GM18517 (cell line): ENCODE data around the gene ATG12.
A peak's percentile ranks its signal among the peaks of the same experiment; 100 is the strongest.
"Not testable (repeated sequence)": the region's sequence is repeated elsewhere in the genome, so short reads cannot be mapped to it uniquely, and the experiment has no call there.

Experiments
- ATAC-seq: cut with Tn5 transposase; IDR thresholded peaks from one replicate; pipeline ENCODE4 v1.9.1; 2021; ENCODE audit warnings: mild to moderate bottlenecking, moderate library complexity; ENCODE audit not compliant: unreplicated experiment

ATG12 gene

DNA sequence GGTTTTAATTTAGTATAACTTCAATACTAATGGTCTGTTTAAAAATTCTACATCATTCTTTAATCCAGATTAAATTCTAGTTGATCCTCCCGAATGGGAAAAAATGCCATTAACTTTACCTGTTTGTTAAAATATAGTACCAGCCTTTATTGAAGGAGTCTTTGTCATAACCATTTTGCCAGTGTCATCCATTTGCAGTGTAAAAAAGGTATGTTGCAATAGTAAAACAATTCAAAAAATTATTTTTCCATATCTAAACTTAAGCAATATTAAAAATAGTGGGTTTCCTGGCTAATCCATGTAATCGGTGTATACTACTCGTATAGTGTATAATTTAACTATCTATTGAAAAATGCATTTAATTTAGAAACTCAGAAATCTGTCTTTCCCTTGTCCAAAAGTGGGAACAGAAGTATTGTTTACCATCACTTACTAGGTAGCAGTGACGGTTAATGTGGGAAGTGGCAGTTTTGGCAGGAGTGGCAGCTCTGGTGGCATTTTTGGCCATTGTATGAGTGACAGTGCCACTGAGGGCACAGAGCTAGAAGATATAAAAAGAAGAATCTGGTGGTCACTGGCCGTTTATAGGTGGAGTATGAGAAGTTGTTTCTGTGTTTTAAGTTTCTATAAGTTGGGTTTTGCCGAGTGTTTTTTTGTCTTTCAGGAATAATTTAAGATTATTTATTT lies 2.2 kb upstream of the ATG12 start:
- no peak for ATAC-seq

DNA sequence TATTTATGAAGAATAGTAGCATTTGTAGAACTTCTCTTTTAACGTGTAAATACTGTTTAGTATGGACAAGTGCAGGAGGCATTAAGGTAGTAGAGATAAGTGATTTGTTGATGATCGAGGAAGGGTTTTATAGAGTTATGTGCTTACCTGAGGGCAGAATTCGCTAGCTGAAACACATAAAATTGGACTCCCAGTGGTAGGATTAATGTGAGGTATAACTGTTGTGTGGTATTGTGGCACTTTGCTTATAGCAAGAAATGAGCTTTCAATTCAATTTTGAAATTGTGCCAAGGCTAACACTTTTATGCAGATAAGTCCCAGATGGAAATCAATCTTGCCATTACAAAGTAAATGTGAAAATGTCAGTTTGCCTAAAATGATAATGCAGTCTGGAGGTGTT lies 1.6 kb upstream of the ATG12 start:
- ATAC-seq = no peak

DNA sequence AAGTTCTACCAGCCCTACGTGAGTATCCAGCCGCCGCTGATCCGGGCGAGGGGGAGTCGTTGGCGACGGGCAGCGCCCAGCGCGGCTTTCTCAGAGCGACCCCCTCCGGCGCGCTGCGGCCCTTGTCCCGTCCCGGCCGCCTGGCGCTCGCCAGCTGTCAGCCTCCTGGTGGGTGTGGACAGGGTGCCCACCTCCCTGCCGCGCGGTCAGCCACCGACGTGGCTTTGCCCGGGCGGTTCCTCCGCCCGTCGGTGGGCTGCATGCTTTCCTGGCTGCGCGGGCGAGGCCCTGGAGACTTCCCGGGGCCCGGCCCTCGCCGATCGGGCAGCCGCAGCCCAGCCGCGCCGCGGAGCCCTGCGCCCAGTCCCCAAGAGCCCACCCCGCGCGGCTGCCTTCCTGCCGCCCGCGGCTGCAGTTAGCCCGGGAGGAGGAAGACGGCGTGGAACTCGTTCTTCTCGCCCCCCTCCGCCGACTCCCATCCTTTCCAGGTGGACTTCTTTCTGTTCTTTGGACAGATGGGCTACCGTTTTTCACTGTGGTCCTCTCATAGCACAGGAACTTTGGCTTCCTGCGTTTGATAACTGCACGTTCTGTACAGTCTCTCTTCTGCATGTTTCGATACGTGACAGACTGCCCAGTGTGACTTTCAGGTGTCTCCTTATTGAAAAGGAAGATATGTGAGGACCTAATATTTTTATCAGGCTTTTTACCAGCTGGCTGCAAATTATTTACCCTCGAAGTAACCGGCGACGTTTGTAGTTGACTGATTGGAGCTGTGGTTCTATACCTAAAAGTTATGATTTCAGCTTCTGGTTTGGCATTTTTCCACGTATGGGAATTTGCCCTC lies 947 bp upstream of the ATG12 start:
- peak; percentile 30 for ATAC-seq

DNA sequence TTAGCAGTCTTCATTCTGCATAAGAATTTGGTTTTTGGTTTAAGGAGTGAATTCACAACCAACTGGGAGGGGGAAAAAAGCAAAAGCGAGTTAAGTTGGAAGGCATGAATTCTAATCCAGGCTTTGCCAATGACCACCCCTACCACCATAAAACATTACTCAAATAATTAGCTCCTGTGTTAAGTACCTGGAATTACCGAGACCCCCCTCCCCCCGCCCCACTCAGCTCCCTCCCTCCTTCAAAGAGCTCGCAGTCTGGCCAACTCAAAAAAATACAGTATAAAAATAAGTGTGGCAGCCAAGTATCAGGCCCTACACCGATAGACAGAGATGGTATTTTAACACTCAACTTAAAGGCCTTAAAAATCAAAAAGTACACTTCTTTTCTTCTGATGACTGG lies 492 bp downstream of the ATG12 start:
- ATAC-seq = no peak

DNA sequence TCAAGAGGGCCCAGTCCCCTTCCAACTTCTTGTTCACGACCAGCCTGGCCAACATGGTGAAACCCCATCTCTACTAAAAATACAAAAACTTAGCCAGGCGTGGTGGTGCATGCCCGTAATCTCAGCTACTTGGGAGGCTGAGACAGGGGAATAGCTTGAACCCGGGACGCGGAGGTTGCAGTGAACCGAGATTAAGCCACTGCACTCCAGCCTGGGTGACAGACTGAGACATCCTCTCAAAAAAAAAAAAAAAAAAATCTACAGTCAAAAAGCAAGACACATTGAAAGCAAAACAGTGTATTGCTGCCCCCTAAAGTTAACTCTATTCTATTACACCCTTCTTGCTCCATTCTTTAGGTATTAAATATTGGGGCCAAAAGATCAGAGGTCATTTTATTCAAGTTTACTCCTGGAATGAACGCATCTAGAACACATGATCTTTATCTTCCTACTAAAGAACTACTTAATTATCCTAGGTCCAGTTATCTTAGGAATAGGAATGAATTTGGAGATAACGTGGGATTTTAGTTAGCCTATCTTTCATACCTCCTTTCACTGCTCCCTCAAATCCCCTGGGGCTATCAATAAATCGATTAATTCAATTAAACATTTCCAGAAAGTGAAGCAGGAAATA lies 2.4 kb downstream of the ATG12 start:
- ATAC-seq = peak; percentile 33

DNA sequence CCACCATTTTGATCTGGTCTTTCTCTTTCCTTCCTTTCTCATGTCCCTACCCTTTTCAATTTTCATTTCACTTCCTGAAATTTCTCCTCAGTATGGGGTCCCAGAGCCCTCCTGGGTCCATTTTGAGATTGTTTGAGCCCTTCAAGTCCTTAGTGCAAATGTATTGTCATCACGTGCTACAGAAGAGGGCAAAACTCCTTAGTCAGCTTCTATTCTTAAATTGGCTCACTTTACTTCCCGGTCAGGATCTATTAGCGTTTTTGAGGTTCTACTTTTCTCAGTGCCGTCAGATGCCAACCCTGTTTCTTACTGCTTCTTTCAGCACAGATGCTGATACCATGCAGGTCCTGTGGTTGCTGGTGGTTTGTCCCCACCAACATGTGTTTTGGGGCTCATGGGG lies 5.9 kb downstream of the ATG12 start:
- ATAC-seq = no peak

DNA sequence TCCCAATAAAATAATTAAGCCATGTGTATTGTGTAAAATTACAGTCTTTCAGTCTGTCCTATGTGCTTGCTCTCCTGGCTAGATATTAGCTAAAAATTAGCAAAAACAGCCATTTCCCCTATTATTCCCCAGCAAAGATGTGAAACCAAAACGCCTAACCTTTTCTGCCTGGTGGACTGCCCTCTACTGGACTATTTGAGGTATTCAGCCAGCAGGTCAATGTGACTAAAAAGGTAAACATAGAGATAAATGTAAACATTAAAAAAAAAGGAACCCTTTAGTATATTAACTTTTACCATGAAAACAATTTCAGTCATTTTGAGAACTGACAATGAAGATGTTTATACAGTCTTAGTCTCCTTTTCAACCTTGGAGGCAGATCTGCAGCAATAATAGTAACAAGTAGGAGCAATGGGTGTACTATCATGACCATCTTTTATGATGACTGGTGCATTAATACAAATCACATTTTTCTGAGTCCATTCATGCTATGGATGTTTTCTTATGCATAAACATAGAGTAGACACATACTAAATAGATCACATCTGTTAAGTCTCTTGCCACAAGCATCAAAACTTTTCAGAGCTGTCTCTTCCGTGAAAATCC lies 10.1 kb downstream of the ATG12 start:
- ATAC-seq = no peak

DNA sequence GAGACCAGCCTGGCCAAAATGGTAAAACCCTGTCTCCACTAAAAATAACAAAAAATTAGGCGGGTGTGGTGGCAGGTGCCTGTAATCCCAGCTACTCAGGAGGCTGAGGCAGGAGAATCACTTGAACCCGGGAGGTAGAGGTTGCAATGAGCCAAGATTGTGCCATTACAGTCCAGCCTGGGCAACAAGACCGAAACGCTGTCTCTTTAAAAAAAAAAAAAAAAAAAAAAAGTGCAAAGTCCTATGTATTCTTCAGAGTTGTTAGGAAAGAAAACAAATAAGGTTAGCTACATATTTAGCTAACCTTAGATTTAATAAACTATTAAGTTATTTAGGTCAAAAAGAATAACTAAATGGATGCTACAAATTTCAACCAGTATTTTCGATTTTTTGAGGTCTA lies 11.5 kb downstream of the ATG12 start:
- no peak for ATAC-seq

DNA sequence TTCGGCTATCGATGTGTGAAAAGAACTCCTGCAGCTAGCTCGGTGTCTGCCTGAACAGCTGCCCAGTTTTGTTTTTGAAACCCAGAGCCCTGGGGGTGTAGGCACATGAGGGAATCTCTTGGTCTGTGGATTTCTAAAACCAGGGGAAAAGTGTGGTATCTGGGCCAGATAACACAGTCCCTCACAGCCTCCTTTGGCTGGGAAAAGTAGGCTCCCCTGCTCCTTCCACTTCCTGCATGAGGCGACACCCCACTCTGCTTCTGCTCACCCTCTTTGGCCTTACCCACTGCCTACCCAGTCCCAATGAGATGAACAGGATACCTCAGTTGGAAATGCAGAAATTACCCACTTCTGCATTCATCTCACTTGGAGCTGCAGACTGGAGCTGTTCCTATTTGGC lies 15.4 kb downstream of the ATG12 start:
- no peak for ATAC-seq

DNA sequence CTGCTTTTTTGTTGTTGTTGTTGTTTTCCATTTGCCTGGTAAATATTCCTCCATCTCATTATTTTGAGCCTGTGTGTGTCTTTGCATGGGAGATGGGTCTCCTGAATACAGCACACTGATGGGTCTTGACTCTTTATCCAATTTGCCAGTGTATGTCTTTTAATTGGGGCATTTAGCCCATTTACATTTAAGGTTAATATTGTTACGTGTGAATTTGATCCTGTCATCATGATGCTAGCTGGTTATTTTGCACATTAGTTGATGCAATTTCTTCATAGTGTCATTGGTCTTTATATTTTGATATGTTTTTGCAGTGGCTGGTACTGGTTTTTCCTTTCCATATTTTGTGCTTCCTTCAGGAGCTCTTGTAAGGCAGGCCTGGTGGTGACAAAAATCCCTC lies 16.4 kb downstream of the ATG12 start:
- not testable (repeated sequence) for ATAC-seq

DNA sequence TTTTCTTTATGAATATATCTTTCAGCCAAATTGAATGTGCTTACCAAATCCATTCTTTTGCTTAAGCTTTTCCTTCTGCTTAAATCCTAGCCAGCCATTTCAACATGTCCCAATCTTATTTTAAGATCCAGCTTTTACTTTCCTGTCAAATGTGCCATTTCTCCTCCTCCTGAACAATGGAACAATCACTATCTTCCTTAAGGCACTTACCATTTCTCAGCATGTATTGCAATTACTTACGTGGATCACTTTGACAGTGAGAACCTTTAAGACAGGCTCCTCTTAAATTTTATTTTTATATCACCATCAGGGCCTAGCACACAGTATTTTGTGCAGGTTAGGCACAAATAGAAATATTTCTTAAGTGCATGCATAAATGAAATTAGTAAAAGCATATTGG lies 20.5 kb downstream of the ATG12 start:
- no peak for ATAC-seq

DNA sequence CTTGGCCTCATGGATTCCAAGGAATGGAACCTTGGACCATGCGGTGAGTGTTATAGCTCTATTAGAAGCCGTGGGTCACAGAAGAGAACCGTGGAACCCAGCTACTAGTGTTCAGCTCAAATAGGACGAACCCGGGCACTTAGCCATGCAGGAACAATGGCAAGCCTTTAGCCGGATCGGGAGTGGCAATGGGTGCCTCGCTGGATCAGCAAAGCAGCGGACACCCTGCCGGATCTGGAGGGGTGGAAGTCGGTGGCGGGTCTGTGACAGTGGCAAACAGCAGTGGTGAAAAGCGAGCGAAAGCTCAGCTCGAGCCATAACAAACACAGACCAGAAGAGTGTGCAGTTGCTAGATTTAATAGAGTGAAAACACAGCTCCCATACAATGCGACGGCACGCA lies 22.5 kb downstream of the ATG12 start:
- ATAC-seq = no peak

DNA sequence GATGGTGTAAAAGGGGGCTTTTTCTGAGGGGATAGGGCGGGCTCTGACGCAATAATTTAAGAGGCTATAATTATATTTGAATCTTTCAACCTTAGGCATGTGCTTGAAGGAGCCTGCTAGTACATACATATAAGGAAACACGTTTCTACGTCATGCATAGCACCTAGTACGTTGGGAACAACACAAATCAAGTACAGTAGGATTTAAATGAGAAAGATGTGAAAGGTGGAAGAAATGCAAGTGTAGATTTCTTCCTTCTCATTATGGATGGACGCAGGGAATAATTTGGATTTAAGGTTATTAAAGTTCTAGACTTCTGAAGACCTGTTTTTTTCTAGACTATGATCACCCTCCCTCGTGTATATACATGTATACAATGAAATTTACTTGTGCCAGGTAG lies 24.0 kb downstream of the ATG12 start:
- ATAC-seq = no peak

DNA sequence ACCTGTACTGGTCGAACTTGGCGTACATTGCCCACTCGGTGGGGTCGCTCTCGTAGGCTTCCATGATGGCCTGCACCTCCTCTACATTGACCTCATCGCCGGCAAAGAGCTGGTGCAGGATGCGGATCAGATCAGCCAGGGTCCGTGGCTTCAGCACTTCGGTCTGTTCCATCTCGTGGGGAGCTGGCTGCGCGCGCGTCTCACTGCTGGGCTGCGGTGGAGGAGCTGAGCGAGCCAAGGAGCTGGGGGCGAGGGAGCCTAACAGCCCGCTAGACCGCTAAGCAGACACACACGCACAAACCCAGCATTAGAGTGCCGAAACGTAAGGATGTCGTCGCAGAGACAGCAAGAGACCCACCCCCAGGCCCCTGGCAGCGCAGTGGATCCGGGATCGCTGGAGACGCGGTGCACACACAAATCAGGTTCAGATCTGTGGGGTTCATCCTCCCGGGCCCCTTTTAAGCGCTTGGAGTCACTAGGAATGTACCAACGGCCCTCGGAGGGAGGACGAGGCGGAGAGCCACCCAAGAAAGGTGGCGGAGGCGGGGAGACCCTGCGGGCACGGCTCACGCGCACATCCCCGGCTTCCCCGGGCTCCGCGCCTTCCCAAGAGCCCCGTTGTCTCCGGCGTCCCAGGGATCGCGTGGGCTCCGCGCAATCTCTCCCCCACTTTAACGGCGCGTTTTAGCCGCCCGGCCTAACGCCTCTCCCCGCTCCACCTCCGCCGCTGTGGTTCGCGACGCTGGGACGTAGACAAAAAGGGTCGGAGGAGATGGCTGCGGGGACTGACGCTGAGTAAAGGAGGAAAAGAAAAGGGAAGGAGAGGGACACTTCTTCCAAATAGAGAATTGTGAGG lies 24.9 kb downstream of the ATG12 start, which contains the start of gene CDO1:
Gene CDO1 (minus strand): TSS at position 434 of the 856 bp plus-strand sequence. CDS start 262 bp downstream, at position 172.
- ATAC-seq = no peak

DNA sequence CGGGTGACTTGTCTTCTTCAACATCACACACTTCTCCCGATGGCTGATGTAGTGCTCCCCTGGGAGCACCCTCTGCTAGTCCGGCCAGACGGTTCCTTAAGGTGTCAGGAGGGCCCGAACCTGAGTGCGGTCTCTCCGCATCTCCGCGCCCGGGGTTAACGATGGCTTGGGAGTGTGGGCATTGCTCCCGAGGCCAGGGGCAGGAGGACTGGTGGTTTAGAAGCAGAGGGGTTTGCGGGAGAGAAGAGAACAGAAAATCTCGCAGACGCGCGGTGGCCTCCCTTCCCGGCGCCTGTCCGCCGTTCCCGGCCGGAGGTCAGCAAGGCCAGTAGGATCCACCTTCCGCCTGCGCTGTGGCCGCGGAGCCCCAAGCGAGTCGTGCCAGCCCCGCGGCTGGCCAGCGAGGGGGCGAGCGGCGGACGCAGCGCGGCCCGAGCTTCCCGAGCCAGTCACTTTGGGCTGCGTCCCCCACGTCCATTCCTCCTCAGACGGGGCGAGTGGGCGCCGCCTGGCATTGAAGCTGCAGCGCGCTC lies 25.6 kb downstream of the ATG12 start:
- no peak for ATAC-seq

DNA sequence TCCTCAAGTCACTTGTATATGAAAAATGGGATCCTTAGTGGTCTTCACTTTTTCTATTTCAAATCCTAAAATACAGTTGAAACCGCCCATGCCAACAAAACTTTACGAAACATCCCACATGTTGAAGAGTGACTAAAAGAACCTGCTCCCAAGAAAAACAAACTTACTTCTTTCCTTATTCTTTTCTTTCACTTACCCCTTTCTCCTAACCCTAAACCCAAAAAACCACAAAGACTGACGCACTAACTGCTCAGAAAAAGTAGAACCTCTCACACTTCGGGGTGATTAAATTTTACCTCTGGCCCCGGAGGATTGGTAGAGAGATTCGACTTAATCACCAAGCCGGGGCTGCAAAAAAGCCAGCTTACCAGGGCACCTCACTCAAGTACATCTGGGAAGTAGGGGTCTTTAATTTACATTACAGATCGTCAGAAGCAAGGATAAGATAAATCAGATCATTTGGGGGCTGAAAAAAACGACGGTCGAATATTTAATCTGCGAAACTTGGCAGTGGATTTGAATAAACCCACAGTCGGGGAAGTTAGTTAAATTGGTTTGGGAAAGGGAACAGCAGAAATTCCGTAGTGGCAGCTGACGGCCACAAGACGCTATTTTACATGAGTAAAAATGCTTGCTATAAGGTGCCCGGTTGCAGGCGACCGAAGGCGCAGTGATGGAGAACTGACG lies 26.2 kb downstream of the ATG12 start:
- no peak for ATAC-seq

DNA sequence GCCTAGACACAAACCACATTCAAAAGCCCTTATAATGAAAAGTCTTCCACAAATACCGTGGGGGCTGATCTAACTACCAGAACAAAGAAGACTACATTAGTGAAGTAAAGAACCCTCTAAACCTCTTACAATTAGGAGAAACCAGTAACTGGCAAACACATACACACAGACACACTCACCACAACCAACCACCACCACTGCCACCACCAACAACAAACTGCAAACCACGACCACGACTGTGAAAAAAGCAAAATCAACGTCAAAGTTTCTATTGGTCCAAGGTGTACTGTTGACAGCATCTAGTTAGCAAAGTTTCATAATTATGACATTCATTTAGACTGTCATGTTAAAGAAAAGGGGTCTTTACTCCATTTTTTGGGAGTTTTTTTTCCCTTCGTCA lies 27.6 kb downstream of the ATG12 start:
- ATAC-seq = no peak

DNA sequence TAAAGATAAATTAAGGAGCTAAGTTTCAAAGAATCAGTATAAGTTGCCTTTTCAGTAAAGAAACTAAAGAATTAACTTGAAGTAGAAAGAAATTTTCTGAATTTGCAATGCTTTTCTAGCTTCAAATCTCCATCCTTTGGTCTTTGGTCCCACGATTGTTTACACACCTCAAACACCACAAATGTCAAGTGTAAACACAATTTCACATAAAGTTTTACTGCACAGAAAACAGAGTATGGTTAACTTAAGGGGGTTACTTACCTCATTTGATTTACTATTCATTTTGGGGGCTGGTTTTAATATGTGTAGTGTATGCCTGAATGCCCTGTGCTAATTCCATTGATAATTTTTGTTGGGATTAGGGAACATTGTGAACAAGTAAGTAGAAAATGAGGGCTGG lies 29.0 kb downstream of the ATG12 start:
- ATAC-seq = no peak

DNA sequence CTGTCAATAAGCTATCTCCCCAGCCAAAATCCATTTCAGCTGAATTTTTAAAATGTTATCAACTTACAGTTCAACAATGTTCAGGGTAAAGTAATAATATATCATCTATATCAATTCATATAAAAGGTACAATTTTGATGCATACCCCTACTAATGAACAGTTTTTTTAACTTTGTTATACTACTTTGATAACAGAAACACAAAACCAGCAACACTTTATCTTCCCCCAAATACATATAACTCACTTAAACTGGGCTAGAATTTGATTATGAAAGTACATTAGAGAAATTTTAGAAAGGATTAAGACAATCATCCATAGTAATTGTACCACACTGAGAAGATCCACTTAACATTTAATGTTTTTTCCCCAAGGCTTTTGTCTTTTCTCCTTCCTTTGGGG lies 30.0 kb downstream of the ATG12 start:
- no peak for ATAC-seq

DNA sequence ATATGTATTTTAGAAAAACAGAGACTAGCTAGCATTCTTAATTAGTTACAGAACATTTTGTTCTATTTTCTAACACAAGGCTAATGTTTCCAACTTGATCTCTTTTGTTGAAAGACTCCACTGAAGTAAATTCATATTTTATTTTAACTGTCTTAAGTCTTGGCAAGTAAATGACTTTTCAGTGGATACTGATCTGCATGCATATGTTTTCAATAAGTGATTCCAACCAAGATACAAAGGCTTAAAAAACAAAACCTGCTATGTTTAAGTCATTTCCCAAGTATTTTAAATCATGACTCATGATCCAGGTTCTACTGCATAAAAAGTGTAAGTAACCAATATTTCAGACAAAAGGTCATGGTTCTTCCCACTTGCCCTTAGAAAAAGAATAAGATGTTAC lies 30.6 kb downstream of the ATG12 start:
- ATAC-seq = no peak
